Psoas muscle (tissue), 8 donors: Measurements from ENCODE around the gene LPP. TPM values are rescaled to one million over a fixed set of nuclear protein-coding genes. Genes with fewer than 3 reads are reported as not detected.

ENCODE experiments used
- ATAC-seq, 4 donors: fragments of 200-7000 bp; cut with Tn5 transposase; one replicate each; pipeline ENCODE4 v1.9.1; 2020; ENCODE audit warnings: moderate library complexity in 3 of 4, mild to moderate bottlenecking in 2 of 4
- DNase-seq, 2 donors: peaks; one replicate each; pipeline ENCODE4 v3.0.0-alpha.2; 2020
- H3K27ac ChIP-seq: fragments of 200-600 bp; one replicate; pipeline ENCODE4 v1.8.0; 2022
- H3K27me3 ChIP-seq, 3 donors: fragments of 200-600 bp in 1 of 3; one replicate each; pipeline versions ENCODE4 v1.6.1 to v1.8.0; 2013 to 2022; ENCODE audit warnings: low read length in 2 of 3, mild to moderate bottlenecking in 2 of 3, moderate library complexity in 1 of 3; ENCODE audit not compliant: insufficient read depth in 3 of 3
- H3K36me3 ChIP-seq, 2 donors: fragments of 200-600 bp in 1 of 2; one replicate each; pipeline versions ENCODE4 v1.6.1 to v1.8.0; 2013 to 2022; ENCODE audit warnings: low read depth in 1 of 2, mild to moderate bottlenecking in 1 of 2, moderate library complexity in 1 of 2; ENCODE audit not compliant: insufficient read depth in 1 of 2
- H3K4me1 ChIP-seq: fragments of 200-600 bp; one replicate; pipeline ENCODE4 v1.8.0; 2022
- H3K4me3 ChIP-seq: fragments of 200-600 bp; one replicate; pipeline ENCODE4 v1.8.0; 2022; ENCODE audit warnings: mild to moderate bottlenecking
- H3K9me3 ChIP-seq: fragments of 200-600 bp; one replicate; pipeline ENCODE4 v1.8.0; 2022
- CTCF ChIP-seq: fragments of 200-600 bp; IDR thresholded peaks from one replicate; pipeline ENCODE4 v1.8.0; 2022; ENCODE audit warnings: antibody characterized with exemption
- WGBS, 3 donors: extraction: QIAGEN DNeasy Blood & Tissue Kit; methylation state at CpG; one replicate each; pipeline versions ENCODE4 v1.1.6 to v1.1.7; 2013; 5-methylcytosine and 5-hydroxymethylcytosine counted together
- intact Hi-C, 2 donors: fragments of 100-400 bp; cut with DNase I; formaldehyde crosslinking; loops; one replicate each; pipeline versions ENCODE4 v1.11.0 to v1.14.2; 2022
- polyA plus RNA-seq, 3 donors: library from polyadenylated mRNA; stranded (reverse); fragments of 200-250 nt; gene quantifications; one replicate each; pipeline ENCODE4 v1.2.3, GENCODE V29; 2013
- total RNA-seq, 4 donors: library from RNA; stranded (reverse); fragmentation: NEBNext Ultra II Directional in 2 of 4; extraction: Animal tissue kit (Norgen Biotek cat#: 25700) in 2 of 4; gene quantifications; one replicate each; pipeline versions ENCODE4 v1.2.1 to v1.2.4, GENCODE V29; 2021 to 2023
- donor health status: healthy with polysubstance abuse.
- donor health status: DM: no; HTN: no; CAD: no; lungs with moderate emphysema.
- donor health status: Bipolar disorder and iron deficiency.
- donor health status: healthy.
- donor health status: DM: yes; HTN: yes; CAD: no.
- donor health status: DM: no; HTN: no; CAD: no.
- donor health status: DM: no; HTN: no; CAD: no.
- donor health status: DM: yes; HTN: yes; CAD: no.

Gene LPP
- total and polyA plus RNA-seq, 7 donors = 2.6 to 80.3 (median 42.8) TPM

- H3K27me3 ChIP-seq = no peaks in the 10 kb centered on the region
- H3K27ac ChIP-seq = peak overlapping the region; percentile 98
- H3K4me3 ChIP-seq = peak overlapping the region; percentile 62
- intact Hi-C loops = loop anchor here in 1 of 2 donors (5.0 to 10.0 kb wide), 2 partner anchors 34 to 112 kb away; partner anchors contain the start of gene LPP
- TF ChIP-seq CTCF = no peak
- no peaks in the 10 kb centered on the region for H3K36me3 ChIP-seq
- 24 to 33% (median 27%) methylated on average over 10 of the region's 10 CpGs for WGBS, 3 donors
- H3K9me3 ChIP-seq = no peaks in the 10 kb centered on the region
- H3K4me1 ChIP-seq = peaks cover 71% of the 10 kb centered on the region
- DNase-seq (peak; percentile 35 to 76), ATAC-seq (peak; percentile 52 to 74 (median 63))
Measured at GRCh38 chr3:188266562-188267274, 112.8 kb downstream of the LPP start.

GRCh38 chr3:188267790-188268335 is 113.9 kb downstream of the LPP start:
- Histone ChIP-seq H3K36me3 (no peaks in the 10 kb centered on the region), H3K27me3 (no peaks in the 10 kb centered on the region), H3K27ac (peak overlapping the region; percentile 98), H3K4me1 (peaks cover 59% of the 10 kb centered on the region), H3K9me3 (no peaks in the 10 kb centered on the region), H3K4me3 (no peak overlapping the region)
- DNase-seq (no peak), ATAC-seq (no peak)
- no peak for TF ChIP-seq CTCF
- WGBS, 3 donors = 88 to 97% (median 94%) methylated on average over 7 of the region's 7 CpGs
- intact Hi-C loops = loop anchor here in 1 of 2 donors (5.0 to 10.0 kb wide), 2 partner anchors 36 to 113 kb away; partner anchors contain the start of gene LPP

- no peak for TF ChIP-seq CTCF
- H3K9me3 ChIP-seq = no peaks in the 10 kb centered on the region
- H3K36me3 ChIP-seq = no peaks in the 10 kb centered on the region
- ATAC-seq = no peak
- H3K27ac ChIP-seq = peak overlapping the region; percentile 98
- no peak overlapping the region for H3K4me3 ChIP-seq
- intact Hi-C loops = loop anchor here in 1 of 2 donors (5.0 to 10.0 kb wide), 2 partner anchors 36 to 114 kb away; partner anchors contain the start of gene LPP
- 81 to 89% (median 86%) methylated on average over 5 of the region's 5 CpGs for WGBS, 3 donors
- H3K27me3 ChIP-seq = no peaks in the 10 kb centered on the region
- H3K4me1 ChIP-seq = peaks cover 59% of the 10 kb centered on the region
- DNase-seq = no peak
Measured at GRCh38 chr3:188268336-188268735, 114.4 kb downstream of the LPP start.

GRCh38 chr3:188269040-188269439 is 115.1 kb downstream of the LPP start:
- no peak for TF ChIP-seq CTCF
- Histone ChIP-seq H3K36me3 (no peaks in the 10 kb centered on the region), H3K4me3 (no peak overlapping the region), H3K9me3 (no peaks in the 10 kb centered on the region), H3K4me1 (peaks cover 55% of the 10 kb centered on the region), H3K27me3 (no peaks in the 10 kb centered on the region), H3K27ac (peak overlapping the region; percentile 60)
- ATAC-seq (no peak), DNase-seq (no peak)
- WGBS, 3 donors = 66 to 73% (median 70%) methylated on average over 4 of the region's 4 CpGs
- intact Hi-C loops = loop anchor here in 1 of 2 donors (5.0 to 10.0 kb wide), 2 partner anchors 37 to 114 kb away; partner anchors contain the start of gene LPP
